GM12872 (cell line): ENCODE results near the gene LDLRAD4.

Experiments
- TF ChIP-seq, protein P1 (sequence below): IDR thresholded peaks from 3 replicates; pipeline ENCODE4 v1.5.1; 2011; ENCODE audit warnings: low read depth, mild to moderate bottlenecking, low read length, moderate library complexity; ENCODE audit not compliant: insufficient read depth

The LDLRAD4 gene

DNA sequence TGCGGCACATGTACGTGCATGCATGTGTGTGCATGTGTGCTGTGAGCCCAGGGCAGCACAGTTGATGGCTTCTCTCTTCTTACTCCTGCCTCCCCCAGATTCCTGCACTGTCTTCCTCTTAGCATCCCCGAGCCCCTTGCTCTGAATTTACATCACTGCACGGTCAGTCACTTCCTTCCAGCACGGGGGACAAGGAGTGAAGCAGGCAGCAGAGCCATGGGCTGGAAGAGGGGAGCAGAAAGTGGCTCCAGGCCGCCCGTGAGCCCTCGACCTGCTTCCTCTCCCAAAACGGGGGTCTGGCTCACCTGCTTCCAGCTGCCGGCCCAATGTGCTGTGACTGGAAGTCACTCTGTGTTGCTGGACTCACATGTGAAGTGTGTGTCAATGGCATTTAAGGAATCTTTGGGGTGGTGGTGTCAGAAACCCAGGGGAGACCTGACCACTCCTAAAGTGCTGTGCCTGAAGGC is 401.7 kb downstream of the LDLRAD4 start:
- TF ChIP-seq, protein P1, sequence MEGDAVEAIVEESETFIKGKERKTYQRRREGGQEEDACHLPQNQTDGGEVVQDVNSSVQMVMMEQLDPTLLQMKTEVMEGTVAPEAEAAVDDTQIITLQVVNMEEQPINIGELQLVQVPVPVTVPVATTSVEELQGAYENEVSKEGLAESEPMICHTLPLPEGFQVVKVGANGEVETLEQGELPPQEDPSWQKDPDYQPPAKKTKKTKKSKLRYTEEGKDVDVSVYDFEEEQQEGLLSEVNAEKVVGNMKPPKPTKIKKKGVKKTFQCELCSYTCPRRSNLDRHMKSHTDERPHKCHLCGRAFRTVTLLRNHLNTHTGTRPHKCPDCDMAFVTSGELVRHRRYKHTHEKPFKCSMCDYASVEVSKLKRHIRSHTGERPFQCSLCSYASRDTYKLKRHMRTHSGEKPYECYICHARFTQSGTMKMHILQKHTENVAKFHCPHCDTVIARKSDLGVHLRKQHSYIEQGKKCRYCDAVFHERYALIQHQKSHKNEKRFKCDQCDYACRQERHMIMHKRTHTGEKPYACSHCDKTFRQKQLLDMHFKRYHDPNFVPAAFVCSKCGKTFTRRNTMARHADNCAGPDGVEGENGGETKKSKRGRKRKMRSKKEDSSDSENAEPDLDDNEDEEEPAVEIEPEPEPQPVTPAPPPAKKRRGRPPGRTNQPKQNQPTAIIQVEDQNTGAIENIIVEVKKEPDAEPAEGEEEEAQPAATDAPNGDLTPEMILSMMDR = no peak

DNA sequence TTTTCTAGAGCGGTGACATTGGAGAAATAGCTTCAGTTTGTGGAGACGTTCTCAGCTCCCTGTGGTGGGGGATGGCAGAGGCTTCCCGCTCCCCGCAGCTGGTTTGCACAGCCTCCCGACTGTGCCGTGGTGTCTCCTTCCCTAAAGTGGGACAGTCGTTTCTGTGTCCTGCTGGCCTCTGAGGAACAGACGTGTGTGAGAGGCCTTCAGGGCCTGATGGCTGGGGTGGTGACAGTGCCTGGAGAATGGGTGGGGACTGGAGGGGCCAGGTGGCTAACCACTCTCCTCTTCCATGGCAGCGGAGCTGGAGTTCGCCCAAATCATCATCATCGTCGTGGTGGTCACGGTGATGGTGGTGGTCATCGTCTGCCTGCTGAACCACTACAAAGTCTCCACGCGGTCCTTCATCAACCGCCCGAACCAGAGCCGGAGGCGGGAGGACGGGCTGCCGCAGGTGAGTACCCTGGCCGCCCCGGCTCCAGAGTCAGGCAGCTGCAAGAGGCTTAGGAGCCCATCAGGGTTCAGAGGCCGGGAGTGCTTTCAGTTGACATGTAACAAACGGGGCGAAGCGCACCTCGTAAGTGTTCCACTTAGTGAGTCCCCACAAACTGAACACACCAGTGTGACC is 402.4 kb downstream of the LDLRAD4 start:
- TF ChIP-seq, protein P1 = no peak

DNA sequence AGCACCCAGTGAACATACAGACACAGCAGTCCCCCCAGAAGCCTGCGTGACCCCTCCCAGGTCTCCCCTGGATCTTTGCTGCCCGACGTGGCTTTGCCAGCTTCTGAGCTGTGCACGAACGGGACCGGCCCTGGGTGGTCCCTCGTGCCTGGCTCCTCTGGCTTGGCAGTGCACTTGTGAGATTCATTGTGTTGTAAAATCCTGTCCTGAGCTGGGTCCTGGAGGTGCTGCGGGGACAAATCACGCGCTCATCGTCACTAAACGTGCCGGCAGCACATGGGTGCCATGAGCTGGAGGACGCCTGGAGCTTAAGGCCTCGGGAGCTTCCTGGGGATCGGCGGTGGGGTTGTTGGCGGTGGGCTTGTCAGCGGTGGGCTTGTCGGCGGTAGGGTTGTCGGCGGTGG is 402.9 kb downstream of the LDLRAD4 start:
- TF ChIP-seq, protein P1 = no peak

DNA sequence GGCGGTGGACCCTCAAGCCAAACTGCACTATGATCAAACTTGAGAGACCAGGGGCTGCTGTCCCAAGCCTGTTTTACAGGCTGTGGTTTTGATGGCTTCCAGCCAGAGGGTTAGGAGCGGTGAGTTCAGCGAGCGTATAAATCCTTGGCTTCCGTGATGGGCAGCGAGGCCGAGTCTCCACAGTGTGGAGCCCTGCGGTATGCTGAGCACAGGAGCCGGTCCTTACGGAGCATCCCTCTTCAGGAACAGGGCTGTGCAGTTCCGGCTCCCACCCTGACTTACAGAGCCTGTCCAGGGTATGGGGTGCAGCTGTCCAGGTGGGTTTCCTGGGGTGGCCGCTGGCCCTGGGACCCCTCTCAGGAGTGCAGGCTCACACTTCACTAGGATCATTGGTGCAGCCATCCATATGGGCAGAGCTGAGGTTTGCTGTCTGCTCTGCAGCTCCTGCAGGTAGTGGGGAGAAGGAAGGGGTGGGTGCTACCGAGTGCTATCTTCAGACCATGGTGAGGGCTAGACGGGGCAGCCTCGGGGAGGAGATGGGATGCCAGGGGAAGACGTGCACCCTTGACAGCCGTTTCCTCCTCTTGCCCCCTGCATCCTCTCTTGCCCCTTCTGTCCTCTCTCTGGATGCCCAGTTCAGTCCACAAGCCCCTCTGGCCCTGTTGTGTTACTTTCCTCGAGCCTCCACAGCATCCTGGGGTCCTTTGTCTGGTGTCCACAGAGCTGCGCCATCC is 403.5 kb downstream of the LDLRAD4 start:
- TF ChIP-seq, protein P1 = no peak

DNA sequence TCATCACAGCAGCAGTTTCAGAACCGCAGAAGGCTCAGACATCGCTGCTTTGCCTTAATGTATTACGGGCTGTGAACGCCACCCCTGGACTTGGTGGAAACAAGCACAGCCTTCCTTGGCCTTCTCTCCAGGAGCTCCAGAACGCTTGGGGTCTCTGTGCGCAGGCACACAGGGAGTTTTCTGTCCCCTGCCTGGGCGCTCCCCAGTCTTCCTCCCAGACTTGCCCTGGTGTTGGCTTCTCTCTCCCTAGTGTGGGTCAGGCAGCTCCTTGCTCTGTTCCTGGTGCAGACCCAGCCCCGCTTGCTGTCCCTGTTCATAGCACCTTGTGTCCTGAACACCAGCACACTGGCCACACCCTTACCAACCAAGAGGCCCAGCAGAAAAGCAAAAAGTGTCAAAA is 404.2 kb downstream of the LDLRAD4 start:
- TF ChIP-seq, protein P1 = no peak

DNA sequence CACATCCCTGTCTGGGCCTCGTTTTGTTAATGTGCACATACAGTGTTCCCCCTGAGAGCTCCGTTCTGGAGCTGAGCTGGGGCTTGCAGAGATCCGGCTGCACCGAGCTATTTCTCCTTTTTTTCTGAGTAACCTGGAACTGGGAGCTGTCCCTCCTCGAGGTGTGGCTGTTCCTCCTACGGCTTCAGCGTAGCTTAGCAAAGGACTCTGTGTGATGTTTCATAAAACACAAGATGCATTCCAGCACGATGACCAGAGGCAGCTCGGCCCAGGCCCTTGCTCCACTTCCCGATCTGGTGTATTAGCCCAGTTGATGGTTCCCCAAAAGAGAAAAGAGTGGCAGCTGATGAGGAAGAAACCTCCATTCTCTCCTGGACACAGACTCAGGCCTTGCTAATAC is 404.8 kb downstream of the LDLRAD4 start:
- TF ChIP-seq, protein P1 = no peak

DNA sequence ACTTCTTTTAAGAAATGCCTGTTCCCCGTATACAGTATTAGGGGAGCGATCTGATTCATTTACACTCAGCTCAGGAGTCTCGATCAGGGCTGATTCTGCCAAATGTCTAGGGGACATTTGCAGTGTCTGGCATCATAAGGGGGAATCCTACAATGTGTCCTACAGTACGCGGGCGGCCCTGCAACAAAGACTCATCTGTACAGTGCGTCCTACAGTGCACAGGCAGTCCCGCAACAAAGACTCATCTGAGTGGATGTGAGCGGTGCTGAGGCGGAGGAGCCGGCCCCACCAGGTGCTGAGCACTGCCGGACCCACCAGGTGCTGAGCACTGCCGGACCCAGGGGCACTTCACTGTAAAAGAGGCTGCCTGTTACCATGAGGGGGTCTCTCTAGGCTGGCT is 405.3 kb downstream of the LDLRAD4 start:
- TF ChIP-seq, protein P1 = no peak
